Tibial artery (tissue), 4 donors: ENCODE measurements around the gene ADAMTS17.

ENCODE experiments used
- DNase-seq, 2 donors: peaks; one replicate each; pipeline ENCODE4 v3.0.0-alpha.2; 2019
- H3K27ac ChIP-seq, 2 donors: fragments of 200-600 bp; sonication (generic) in 1 of 2; 1 replicate in 1 of 2; 2 replicates in 1 of 2; pipeline ENCODE4 v1.5.1; 2018 to 2019; ENCODE audit warnings: mild to moderate bottlenecking in 1 of 2
- H3K27me3 ChIP-seq, 2 donors: fragments of 200-600 bp; sonication (generic) in 1 of 2; one replicate each; pipeline versions ENCODE4 v1.5.1 to v1.6.0; 2016 to 2019
- H3K36me3 ChIP-seq, 3 donors: fragments of 200-600 bp; sonication (generic) in 2 of 3; one replicate each; pipeline ENCODE4 v1.5.1; 2016 to 2019; ENCODE audit warnings: mild to moderate bottlenecking in 2 of 3
- H3K4me1 ChIP-seq, 4 donors: fragments of 200-600 bp; sonication (generic) in 2 of 4; 1 replicate in 3 of 4; 2 replicates in 1 of 4; pipeline ENCODE4 v1.5.1; 2016 to 2019
- H3K4me3 ChIP-seq, 2 donors: fragments of 200-600 bp; sonication (generic) in 1 of 2; 1 replicate in 1 of 2; 2 replicates in 1 of 2; pipeline ENCODE4 v1.5.1; 2018 to 2019; ENCODE audit warnings: mild to moderate bottlenecking in 2 of 2
- H3K9me3 ChIP-seq, 3 donors: fragments of 200-600 bp; sonication (generic) in 1 of 3; one replicate each; pipeline ENCODE4 v1.5.1; 2016 to 2019
- CTCF ChIP-seq, 2 experiments: fragments of 200-600 bp in 1 of 2; fragments of 450-650 bp in 1 of 2; IDR thresholded peaks; one replicate each; pipeline ENCODE4 v1.5.1; 2017 to 2019; ENCODE audit warnings: antibody characterized with exemption in 2 of 2, mild to moderate bottlenecking in 1 of 2, moderate library complexity in 1 of 2
- intact Hi-C: fragments of 100-400 bp; cut with DNase I; formaldehyde crosslinking; loops from one replicate; pipeline ENCODE4 v1.15.0; 2023; ENCODE audit warnings: low total_unique reads

The ADAMTS17 gene

GRCh38 chr15:100311833-100312476, 29.8 kb downstream of the ADAMTS17 start:
- H3K36me3 ChIP-seq = no peaks in the 10 kb centered on the region
- no peak for DNase-seq
- H3K9me3 ChIP-seq = no peaks in the 10 kb centered on the region
- H3K27ac ChIP-seq = no peak overlapping the region
- no peaks in the 10 kb centered on the region for H3K27me3 ChIP-seq
- intact Hi-C loops = no loop called here
- H3K4me3 ChIP-seq = no peak overlapping the region
- no peak for TF ChIP-seq CTCF (IDR thresholded peaks at IDR 0.05)
- peaks cover 0 to 33% (median 25%) of the 10 kb centered on the region in 4 donors for H3K4me1 ChIP-seq

DNA sequence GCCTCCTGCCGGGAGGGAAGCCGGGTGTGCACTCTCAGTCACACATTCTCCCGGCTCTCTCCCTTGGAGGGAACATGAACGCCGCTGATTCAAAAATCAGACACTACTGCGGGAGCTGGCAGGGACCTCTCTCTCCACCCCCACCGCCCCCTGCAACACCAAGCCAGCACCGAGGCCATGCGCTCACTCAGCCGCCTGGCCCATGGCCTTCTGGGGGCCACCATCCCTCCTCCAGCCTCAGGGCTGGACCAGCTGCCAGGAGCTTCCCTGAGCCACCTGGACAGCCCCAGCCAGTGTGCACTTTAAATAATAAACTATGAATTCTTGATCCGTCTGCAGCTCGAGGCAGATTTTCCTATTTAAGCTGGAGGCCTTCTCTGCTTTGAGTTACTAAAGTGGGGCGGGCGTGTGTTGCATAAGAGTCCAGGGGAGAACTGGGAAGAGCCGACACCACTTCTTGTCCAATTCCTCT, 30.6 kb downstream of the ADAMTS17 start:
- Histone ChIP-seq H3K27me3 (no peaks in the 10 kb centered on the region), H3K9me3 (no peaks in the 10 kb centered on the region), H3K4me1 (peaks cover 0 to 33% (median 25%) of the 10 kb centered on the region in 4 donors), H3K4me3 (no peak overlapping the region), H3K36me3 (no peaks in the 10 kb centered on the region), H3K27ac (no peak overlapping the region)
- no peak for TF ChIP-seq CTCF (IDR thresholded peaks at IDR 0.05)
- DNase-seq = peak in 1 of 2 donors; percentile 55
- intact Hi-C loops = no loop called here

GRCh38 chr15:100310513-100311153, 31.1 kb downstream of the ADAMTS17 start:
- Histone ChIP-seq H3K4me3 (no peak overlapping the region), H3K4me1 (peaks cover 0 to 33% (median 25%) of the 10 kb centered on the region in 4 donors), H3K36me3 (no peaks in the 10 kb centered on the region), H3K27ac (no peak overlapping the region), H3K9me3 (no peaks in the 10 kb centered on the region), H3K27me3 (no peaks in the 10 kb centered on the region)
- intact Hi-C loops = no loop called here
- DNase-seq = no peak
- no peak for TF ChIP-seq CTCF (IDR thresholded peaks at IDR 0.05)

GRCh38 chr15:100310041-100310405, 31.8 kb downstream of the ADAMTS17 start:
- no peak for DNase-seq
- no peak overlapping the region for H3K27ac ChIP-seq
- TF ChIP-seq CTCF (IDR thresholded peaks at IDR 0.05) = no peak
- H3K9me3 ChIP-seq = no peaks in the 10 kb centered on the region
- no peaks in the 10 kb centered on the region for H3K27me3 ChIP-seq
- no peak overlapping the region for H3K4me3 ChIP-seq
- H3K4me1 ChIP-seq = peaks cover 0 to 33% (median 25%) of the 10 kb centered on the region in 4 donors
- intact Hi-C loops = no loop called here
- H3K36me3 ChIP-seq = no peaks in the 10 kb centered on the region

- no peak for TF ChIP-seq CTCF (IDR thresholded peaks at IDR 0.05)
- Histone ChIP-seq H3K36me3 (no peaks in the 10 kb centered on the region), H3K9me3 (no peaks in the 10 kb centered on the region), H3K4me3 (no peak overlapping the region), H3K27ac (peak overlapping the region; percentile 54 to 60), H3K27me3 (no peaks in the 10 kb centered on the region), H3K4me1 (peaks cover 0 to 33% (median 25%) of the 10 kb centered on the region in 4 donors)
- DNase-seq = no peak
- intact Hi-C loops = loop anchor here (10.0 kb wide), 1 partner anchor 75 kb away; no protein-coding TSS in a partner anchor
Measured at GRCh38 chr15:100309109-100310040, 32.4 kb downstream of the ADAMTS17 start.
